ENCODE results near the gene S100A12.

Gene S100A12

DNA sequence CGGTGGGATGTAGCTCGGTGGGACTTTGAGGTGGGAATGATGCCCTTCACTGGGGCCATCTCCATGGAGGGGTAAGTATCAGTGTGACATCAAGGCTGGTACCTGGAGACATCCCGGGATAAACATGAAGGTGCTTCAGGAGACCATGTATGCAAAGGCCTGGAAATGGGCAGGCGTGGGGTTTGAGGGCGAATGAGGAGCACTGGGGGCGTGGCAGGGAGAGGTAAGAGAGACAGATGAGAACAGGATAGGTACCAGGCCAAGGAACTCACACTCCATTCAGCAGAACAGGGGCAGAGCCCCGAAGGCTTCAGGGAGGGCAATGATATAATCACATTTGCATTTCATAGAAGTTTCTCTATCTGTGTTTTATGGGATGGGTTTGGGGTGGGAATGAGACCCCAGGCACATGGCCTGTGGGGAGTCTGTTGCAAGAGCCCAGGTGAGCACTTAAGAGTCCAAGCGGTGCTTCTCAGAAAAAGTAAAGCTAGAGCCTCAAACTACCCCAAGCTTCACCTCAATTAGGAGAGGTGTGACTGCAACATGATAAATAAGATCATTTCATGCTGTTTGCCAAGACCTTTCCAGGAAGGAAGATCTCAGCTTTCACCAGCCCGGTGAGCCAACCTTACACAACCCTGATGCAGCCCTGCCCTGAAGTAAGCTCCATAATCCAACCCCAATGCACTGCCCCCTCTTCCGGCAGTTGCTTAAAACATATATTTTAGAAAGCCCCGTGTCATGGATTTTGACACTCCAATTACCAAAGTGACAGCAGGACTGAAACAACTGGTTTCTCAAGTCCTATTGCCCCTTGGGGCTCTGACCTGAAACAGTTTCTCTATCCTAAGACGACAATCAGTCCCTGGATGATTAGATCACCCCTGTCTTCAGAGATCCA is 10.4 kb downstream of the S100A12 start:
- TF ChIP-seq ZFP3 (CRISPR knock-in tag; IDR thresholded peaks at IDR 0.05) (no peak), PPARA (CRISPR knock-in tag; IDR thresholded peaks at IDR 0.05; ENCODE audit: borderline replicate concordance) (no peak), ZNF70 (CRISPR knock-in tag; IDR thresholded peaks at IDR 0.05) (no peak), BACH2 (CRISPR knock-in tag; IDR thresholded peaks at IDR 0.05; ENCODE audit: borderline replicate concordance) (no peak), ZNF8 (CRISPR knock-in tag; IDR thresholded peaks at IDR 0.05) (no peak), SNAI2 (CRISPR knock-in tag; IDR thresholded peaks at IDR 0.05) (no peak), GLIS3 (CRISPR knock-in tag; IDR thresholded peaks at IDR 0.05) (no peak)
- TF ChIP-seq, protein P1, sequence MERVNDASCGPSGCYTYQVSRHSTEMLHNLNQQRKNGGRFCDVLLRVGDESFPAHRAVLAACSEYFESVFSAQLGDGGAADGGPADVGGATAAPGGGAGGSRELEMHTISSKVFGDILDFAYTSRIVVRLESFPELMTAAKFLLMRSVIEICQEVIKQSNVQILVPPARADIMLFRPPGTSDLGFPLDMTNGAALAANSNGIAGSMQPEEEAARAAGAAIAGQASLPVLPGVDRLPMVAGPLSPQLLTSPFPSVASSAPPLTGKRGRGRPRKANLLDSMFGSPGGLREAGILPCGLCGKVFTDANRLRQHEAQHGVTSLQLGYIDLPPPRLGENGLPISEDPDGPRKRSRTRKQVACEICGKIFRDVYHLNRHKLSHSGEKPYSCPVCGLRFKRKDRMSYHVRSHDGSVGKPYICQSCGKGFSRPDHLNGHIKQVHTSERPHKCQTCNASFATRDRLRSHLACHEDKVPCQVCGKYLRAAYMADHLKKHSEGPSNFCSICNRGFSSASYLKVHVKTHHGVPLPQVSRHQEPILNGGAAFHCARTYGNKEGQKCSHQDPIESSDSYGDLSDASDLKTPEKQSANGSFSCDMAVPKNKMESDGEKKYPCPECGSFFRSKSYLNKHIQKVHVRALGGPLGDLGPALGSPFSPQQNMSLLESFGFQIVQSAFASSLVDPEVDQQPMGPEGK (CRISPR knock-in tag; IDR thresholded peaks at IDR 0.05; ENCODE audit: borderline replicate concordance) = no peak
- TF ChIP-seq, protein P2, sequence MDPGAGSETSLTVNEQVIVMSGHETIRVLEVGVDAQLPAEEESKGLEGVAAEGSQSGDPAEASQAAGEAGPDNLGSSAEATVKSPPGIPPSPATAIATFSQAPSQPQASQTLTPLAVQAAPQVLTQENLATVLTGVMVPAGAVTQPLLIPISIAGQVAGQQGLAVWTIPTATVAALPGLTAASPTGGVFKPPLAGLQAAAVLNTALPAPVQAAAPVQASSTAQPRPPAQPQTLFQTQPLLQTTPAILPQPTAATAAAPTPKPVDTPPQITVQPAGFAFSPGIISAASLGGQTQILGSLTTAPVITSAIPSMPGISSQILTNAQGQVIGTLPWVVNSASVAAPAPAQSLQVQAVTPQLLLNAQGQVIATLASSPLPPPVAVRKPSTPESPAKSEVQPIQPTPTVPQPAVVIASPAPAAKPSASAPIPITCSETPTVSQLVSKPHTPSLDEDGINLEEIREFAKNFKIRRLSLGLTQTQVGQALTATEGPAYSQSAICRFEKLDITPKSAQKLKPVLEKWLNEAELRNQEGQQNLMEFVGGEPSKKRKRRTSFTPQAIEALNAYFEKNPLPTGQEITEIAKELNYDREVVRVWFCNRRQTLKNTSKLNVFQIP (CRISPR knock-in tag; IDR thresholded peaks at IDR 0.05; ENCODE audit: borderline replicate concordance, low read depth) = no peak
- ATAC-seq = no peak

DNA sequence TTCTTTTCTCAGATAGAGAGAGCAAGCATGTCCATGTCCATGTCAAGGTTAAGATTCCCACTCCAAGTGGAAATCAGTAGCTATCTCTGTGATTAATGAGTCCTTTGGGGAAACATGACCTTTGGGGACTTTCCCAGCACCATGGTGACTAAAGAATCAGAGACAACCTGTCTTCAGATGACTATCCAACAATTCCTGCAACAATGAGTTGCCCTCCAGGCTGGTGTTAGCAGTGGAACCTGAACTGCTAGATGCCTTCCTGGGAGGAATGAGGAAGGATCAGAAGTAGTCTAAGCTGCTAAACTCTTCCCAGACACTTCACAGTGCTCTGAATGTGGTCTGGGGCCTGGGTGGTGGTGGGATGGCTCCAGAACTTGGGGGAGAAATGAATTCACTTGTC is 11.3 kb downstream of the S100A12 start:
- ATAC-seq = no peak
- no peak for TF ChIP-seq CSDC2 (CRISPR knock-in tag; IDR thresholded peaks at IDR 0.05)
- TF ChIP-seq RARB (CRISPR knock-in tag; IDR thresholded peaks at IDR 0.05) = no peak
- no peak for TF ChIP-seq GLIS3 (CRISPR knock-in tag; IDR thresholded peaks at IDR 0.05)
- no peak for TF ChIP-seq PPARA (CRISPR knock-in tag; IDR thresholded peaks at IDR 0.05; ENCODE audit: borderline replicate concordance)

DNA sequence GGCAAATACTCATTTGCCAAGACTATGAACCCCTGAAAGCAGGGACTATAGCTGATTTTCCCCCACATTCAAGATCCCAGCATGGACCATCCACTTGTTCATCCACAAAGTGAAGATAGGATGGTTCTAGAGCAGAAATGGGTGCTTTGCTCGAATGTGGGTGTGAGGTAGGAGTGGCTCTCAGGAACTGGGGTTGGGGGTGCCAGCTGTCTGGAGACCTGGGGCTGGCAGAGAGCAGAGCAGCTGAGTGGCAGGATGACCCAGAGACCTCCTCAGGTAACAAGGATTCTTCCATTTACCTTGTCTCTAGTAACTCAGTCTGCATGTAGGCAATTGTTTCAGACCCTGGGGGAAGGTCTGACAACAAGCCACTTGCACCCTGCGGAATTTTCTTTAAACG is 11.8 kb downstream of the S100A12 start:
- ATAC-seq = no peak
- no peak for TF ChIP-seq GLIS3 (CRISPR knock-in tag; IDR thresholded peaks at IDR 0.05)
- no peak for TF ChIP-seq ARNTL (CRISPR knock-in tag; IDR thresholded peaks at IDR 0.05; ENCODE audit: borderline replicate concordance, low read depth)
- TF ChIP-seq CSDC2 (CRISPR knock-in tag; IDR thresholded peaks at IDR 0.05) = no peak
- TF ChIP-seq PPARA (CRISPR knock-in tag; IDR thresholded peaks at IDR 0.05; ENCODE audit: borderline replicate concordance) = no peak
- TF ChIP-seq, protein P3, sequence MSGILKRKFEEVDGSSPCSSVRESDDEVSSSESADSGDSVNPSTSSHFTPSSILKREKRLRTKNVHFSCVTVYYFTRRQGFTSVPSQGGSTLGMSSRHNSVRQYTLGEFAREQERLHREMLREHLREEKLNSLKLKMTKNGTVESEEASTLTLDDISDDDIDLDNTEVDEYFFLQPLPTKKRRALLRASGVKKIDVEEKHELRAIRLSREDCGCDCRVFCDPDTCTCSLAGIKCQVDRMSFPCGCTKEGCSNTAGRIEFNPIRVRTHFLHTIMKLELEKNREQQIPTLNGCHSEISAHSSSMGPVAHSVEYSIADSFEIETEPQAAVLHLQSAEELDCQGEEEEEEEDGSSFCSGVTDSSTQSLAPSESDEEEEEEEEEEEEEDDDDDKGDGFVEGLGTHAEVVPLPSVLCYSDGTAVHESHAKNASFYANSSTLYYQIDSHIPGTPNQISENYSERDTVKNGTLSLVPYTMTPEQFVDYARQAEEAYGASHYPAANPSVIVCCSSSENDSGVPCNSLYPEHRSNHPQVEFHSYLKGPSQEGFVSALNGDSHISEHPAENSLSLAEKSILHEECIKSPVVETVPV (CRISPR knock-in tag; IDR thresholded peaks at IDR 0.05) = no peak
- TF ChIP-seq, protein P4, sequence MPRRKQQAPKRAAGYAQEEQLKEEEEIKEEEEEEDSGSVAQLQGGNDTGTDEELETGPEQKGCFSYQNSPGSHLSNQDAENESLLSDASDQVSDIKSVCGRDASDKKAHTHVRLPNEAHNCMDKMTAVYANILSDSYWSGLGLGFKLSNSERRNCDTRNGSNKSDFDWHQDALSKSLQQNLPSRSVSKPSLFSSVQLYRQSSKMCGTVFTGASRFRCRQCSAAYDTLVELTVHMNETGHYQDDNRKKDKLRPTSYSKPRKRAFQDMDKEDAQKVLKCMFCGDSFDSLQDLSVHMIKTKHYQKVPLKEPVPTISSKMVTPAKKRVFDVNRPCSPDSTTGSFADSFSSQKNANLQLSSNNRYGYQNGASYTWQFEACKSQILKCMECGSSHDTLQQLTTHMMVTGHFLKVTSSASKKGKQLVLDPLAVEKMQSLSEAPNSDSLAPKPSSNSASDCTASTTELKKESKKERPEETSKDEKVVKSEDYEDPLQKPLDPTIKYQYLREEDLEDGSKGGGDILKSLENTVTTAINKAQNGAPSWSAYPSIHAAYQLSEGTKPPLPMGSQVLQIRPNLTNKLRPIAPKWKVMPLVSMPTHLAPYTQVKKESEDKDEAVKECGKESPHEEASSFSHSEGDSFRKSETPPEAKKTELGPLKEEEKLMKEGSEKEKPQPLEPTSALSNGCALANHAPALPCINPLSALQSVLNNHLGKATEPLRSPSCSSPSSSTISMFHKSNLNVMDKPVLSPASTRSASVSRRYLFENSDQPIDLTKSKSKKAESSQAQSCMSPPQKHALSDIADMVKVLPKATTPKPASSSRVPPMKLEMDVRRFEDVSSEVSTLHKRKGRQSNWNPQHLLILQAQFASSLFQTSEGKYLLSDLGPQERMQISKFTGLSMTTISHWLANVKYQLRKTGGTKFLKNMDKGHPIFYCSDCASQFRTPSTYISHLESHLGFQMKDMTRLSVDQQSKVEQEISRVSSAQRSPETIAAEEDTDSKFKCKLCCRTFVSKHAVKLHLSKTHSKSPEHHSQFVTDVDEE (CRISPR knock-in tag; IDR thresholded peaks at IDR 0.05) = no peak

DNA sequence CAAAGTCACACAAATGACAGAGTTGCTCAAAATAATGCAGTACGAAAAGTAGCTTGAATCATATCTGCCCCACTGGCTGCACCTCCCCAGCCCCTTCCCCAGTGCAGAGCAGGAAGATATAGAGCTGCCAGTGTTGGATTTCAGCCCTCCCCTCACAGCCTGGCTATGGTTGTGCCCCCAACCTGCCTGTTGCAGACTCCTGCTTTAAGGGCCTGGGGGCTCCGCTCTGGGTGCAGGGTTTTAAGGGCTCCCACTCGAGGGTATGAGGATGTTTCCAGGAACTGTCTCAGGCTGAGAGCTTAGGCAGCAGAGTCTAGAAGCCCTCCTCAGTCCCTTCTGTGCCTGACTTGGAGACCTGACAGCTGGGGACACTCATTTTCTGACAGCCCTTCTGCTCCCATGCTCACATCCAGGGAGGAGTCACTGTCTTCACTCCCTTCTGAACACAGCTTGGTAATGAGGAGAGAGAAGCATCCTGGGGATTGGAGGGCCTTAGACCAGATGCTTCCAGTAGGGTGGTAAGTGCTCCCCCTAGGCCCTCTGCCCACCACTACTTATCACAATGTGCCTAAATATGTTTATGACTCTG is 13.1 kb downstream of the S100A12 start:
- no peak for ATAC-seq
- TF ChIP-seq ZFP3 (CRISPR knock-in tag; IDR thresholded peaks at IDR 0.05) (no peak), OSR1 (CRISPR knock-in tag; IDR thresholded peaks at IDR 0.05) (no peak), ZNF565 (CRISPR knock-in tag; conservative IDR thresholded peaks at IDR 0.05; ENCODE audit: low read depth) (no peak), TCF4 (CRISPR knock-in tag; IDR thresholded peaks at IDR 0.05; ENCODE audit: borderline replicate concordance) (no peak), ZC3H10 (CRISPR knock-in tag; IDR thresholded peaks at IDR 0.05) (no peak), TOX (CRISPR knock-in tag; IDR thresholded peaks at IDR 0.05; ENCODE audit: borderline replicate concordance) (no peak), ZNF8 (CRISPR knock-in tag; IDR thresholded peaks at IDR 0.05) (no peak), PPARA (CRISPR knock-in tag; IDR thresholded peaks at IDR 0.05; ENCODE audit: borderline replicate concordance) (no peak), GLIS3 (CRISPR knock-in tag; IDR thresholded peaks at IDR 0.05) (no peak)
- TF ChIP-seq, protein P3 (CRISPR knock-in tag; IDR thresholded peaks at IDR 0.05) = no peak
- TF ChIP-seq, protein P4 (CRISPR knock-in tag; IDR thresholded peaks at IDR 0.05) = no peak
- TF ChIP-seq, protein P5, sequence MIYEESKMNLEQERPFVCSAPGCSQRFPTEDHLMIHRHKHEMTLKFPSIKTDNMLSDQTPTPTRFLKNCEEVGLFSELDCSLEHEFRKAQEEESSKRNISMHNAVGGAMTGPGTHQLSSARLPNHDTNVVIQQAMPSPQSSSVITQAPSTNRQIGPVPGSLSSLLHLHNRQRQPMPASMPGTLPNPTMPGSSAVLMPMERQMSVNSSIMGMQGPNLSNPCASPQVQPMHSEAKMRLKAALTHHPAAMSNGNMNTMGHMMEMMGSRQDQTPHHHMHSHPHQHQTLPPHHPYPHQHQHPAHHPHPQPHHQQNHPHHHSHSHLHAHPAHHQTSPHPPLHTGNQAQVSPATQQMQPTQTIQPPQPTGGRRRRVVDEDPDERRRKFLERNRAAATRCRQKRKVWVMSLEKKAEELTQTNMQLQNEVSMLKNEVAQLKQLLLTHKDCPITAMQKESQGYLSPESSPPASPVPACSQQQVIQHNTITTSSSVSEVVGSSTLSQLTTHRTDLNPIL (CRISPR knock-in tag; IDR thresholded peaks at IDR 0.05; ENCODE audit: low read depth) = no peak

Data from SK-N-SH treated with all-trans-retinoic acid at 6 μM for 48 hours (cell line).